Measurements from ENCODE around the gene GORASP1. TPM values are rescaled to one million over a fixed set of nuclear protein-coding genes. Genes with fewer than 3 reads are reported as not detected.

GORASP1 gene
- total RNA-seq, 2 donors from 2014 or later = 12.9 to 16.6 TPM

DNA sequence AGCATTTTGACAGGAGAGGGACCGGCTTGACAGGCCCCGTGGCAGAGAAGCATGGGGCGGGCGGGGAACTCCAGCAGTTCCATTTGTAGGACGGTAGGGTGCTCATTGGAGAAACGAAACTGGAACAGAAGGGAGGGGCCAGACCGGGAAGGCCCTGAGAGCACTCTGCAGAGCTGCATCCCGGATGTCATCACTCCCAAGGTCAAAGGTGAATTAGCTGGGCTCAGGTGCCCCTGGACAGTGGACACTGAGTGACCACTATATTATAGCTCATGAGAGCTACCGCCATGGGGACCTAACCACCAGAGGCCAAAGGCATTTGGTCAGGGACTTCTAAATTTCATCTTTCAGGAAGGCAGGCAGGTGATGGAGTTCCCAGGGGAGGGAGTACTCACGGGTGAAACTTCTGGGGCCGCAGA lies 38.7 kb upstream of the GORASP1 start:
- H3K4me3 Mint-ChIP-seq = peak overlapping the region; percentile 98
- no peaks in the 10 kb centered on the region for H3K27me3 Mint-ChIP-seq
- peaks cover 54 to 55% of the 10 kb centered on the region in 2 donors for H3K4me1 Mint-ChIP-seq (ENCODE audit: low read depth in 2 of 2)
- H3K36me3 Mint-ChIP-seq = peaks cover 11% of the 10 kb centered on the region
- DNase-seq (ENCODE audit: low spot score) (no peak), ATAC-seq (no peak)
- H3K9me3 Mint-ChIP-seq = no peaks in the 10 kb centered on the region
- H3K27ac Mint-ChIP-seq = peak overlapping the region; percentile 83 to 95

- no peaks in the 10 kb centered on the region for H3K9me3 Mint-ChIP-seq
- peaks cover 42 to 43% of the 10 kb centered on the region in 2 donors for H3K4me1 Mint-ChIP-seq (ENCODE audit: low read depth in 2 of 2)
- H3K27ac Mint-ChIP-seq = no peak overlapping the region
- peaks cover 11% of the 10 kb centered on the region for H3K36me3 Mint-ChIP-seq
- H3K27me3 Mint-ChIP-seq = no peaks in the 10 kb centered on the region
- no peak for DNase-seq (ENCODE audit: low spot score)
- no peak for ATAC-seq
- no peak overlapping the region for H3K4me3 Mint-ChIP-seq
Observed at GRCh38 chr3:39144748-39145380, 37.4 kb upstream of the GORASP1 start.

DNA sequence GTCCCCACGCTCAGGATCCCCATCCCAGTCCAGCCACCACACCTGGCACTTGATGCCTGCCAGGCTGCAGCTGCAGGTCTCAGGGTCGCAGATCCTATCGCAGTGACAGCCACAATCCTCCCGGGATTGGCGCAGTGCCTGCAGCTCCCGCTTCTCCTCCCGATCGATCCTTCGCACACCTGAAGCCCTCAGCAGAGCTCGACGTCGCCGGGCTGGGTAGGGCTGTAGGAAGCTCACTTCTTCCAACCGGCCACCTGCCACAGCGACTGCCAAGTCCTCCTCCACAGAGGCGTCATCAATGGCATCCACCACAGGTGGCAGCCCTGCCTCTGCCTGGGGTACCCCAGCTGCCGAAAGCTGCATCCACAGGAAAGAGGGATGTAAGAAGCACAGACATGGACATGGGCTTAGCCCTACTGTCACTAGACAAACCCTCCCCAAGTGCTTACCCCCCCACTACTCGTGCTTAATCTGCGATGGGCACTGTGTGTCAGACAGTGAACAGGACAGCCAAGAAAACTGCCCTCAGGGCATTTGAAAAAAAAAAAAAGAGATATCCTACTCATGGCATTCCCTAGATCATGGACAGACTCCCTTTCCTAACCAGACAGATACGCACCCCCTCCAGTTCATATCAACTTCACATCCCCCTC lies 36.8 kb upstream of the GORASP1 start:
- no peak overlapping the region for H3K4me3 Mint-ChIP-seq
- DNase-seq (ENCODE audit: low spot score) (no peak), ATAC-seq (no peak)
- peaks cover 36 to 39% of the 10 kb centered on the region in 2 donors for H3K4me1 Mint-ChIP-seq (ENCODE audit: low read depth in 2 of 2)
- peaks cover 11% of the 10 kb centered on the region for H3K36me3 Mint-ChIP-seq
- H3K27me3 Mint-ChIP-seq = no peaks in the 10 kb centered on the region
- H3K27ac Mint-ChIP-seq = no peak overlapping the region
- H3K9me3 Mint-ChIP-seq = no peaks in the 10 kb centered on the region

GRCh38 chr3:39143051-39143885 lies 35.8 kb upstream of the GORASP1 start:
- no peak overlapping the region for H3K4me3 Mint-ChIP-seq
- no peaks in the 10 kb centered on the region for H3K27me3 Mint-ChIP-seq
- peaks cover 26 to 30% of the 10 kb centered on the region in 2 donors for H3K4me1 Mint-ChIP-seq (ENCODE audit: low read depth in 2 of 2)
- H3K9me3 Mint-ChIP-seq = no peaks in the 10 kb centered on the region
- DNase-seq (ENCODE audit: low spot score) = no peak
- H3K36me3 Mint-ChIP-seq = peaks cover 11% of the 10 kb centered on the region
- no peak for ATAC-seq
- no peak overlapping the region for H3K27ac Mint-ChIP-seq

- no peak overlapping the region for H3K4me3 Mint-ChIP-seq
- H3K9me3 Mint-ChIP-seq = no peaks in the 10 kb centered on the region
- DNase-seq (ENCODE audit: low spot score) (no peak), ATAC-seq (no peak)
- no peaks in the 10 kb centered on the region for H3K27me3 Mint-ChIP-seq
- H3K27ac Mint-ChIP-seq = no peak overlapping the region
- H3K4me1 Mint-ChIP-seq (ENCODE audit: low read depth in 2 of 2) = peaks cover 14 to 18% of the 10 kb centered on the region in 2 donors
- peaks cover 9% of the 10 kb centered on the region for H3K36me3 Mint-ChIP-seq
Observed at GRCh38 chr3:39142067-39142466, 34.6 kb upstream of the GORASP1 start.

- Mint-ChIP-seq H3K36me3 (peaks cover 4% of the 10 kb centered on the region), H3K9me3 (no peaks in the 10 kb centered on the region), H3K27ac (no peak overlapping the region), H3K4me1 (ENCODE audit: low read depth in 2 of 2) (peaks cover 7 to 12% of the 10 kb centered on the region in 2 donors), H3K4me3 (no peak overlapping the region), H3K27me3 (no peaks in the 10 kb centered on the region)
- no peak for ATAC-seq
- peak; percentile 31 for DNase-seq (ENCODE audit: low spot score)
Observed at GRCh38 chr3:39141171-39141995, 34.0 kb upstream of the GORASP1 start.

GRCh38 chr3:39140341-39140971 lies 33.0 kb upstream of the GORASP1 start:
- Mint-ChIP-seq H3K27ac (no peak overlapping the region), H3K9me3 (no peaks in the 10 kb centered on the region), H3K4me3 (no peak overlapping the region), H3K36me3 (no peaks in the 10 kb centered on the region), H3K4me1 (ENCODE audit: low read depth in 2 of 2) (peaks cover 0 to 6% of the 10 kb centered on the region in 2 donors), H3K27me3 (no peaks in the 10 kb centered on the region)
- ATAC-seq = no peak
- DNase-seq (ENCODE audit: low spot score) = peak; percentile 44

DNA sequence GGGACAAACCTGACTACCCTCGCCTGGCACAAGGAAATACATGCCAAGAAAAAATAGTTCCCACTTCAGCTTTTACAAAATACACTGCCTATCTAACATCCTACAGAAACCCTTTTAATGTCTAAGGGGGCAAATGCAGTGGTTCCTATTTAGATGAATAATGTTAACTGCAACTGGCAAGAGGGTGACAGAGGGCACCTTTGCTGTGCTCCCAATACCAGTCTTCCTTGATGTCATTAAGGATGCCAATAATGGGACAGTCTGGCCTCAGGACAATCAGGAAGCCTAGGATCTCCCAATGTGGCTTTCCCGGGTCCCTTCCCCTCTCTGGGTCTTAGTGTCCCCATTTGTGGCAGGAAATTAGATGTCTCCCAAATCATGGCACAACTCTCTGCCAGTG lies 32.0 kb upstream of the GORASP1 start:
- H3K4me3 Mint-ChIP-seq = no peak overlapping the region
- H3K27ac Mint-ChIP-seq = no peak overlapping the region
- no peaks in the 10 kb centered on the region for H3K9me3 Mint-ChIP-seq
- H3K36me3 Mint-ChIP-seq = no peaks in the 10 kb centered on the region
- ATAC-seq (no peak), DNase-seq (ENCODE audit: low spot score) (no peak)
- H3K4me1 Mint-ChIP-seq (ENCODE audit: low read depth in 2 of 2) = peaks cover 0 to 3% of the 10 kb centered on the region in 2 donors
- no peaks in the 10 kb centered on the region for H3K27me3 Mint-ChIP-seq

DNA sequence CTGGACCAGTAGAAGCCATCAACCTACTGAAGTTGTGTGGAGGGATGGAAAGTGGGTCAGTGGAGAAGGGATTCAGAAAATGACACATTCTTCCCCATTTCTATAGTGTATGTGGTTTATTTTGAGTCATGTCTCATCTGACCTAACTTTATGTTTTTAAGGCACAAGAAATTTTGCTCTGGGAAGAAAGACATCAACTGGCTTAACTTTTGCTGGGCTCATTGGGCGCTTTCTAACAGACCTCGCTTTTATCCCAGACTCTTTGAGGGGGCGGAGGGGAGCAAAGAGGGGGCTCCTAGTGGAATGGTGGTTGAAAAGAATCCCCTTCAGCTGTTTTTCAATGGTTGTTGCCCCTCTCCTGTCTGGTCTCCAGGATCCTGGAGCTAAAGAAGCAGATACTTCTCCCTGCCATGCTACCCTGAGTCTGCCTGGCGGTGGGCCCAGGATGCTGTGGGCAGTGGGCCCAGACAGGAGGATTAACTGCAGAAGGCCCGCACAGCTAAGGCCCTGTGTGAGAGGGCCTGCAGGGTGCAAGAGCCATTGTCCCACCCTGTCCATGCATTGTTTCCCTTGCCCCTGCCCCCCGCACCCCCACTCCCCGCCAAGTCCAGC lies 31.5 kb upstream of the GORASP1 start:
- Mint-ChIP-seq H3K4me1 (ENCODE audit: low read depth in 2 of 2) (peaks cover 0 to 3% of the 10 kb centered on the region in 2 donors), H3K9me3 (no peaks in the 10 kb centered on the region), H3K27me3 (no peaks in the 10 kb centered on the region), H3K27ac (no peak overlapping the region), H3K4me3 (no peak overlapping the region), H3K36me3 (no peaks in the 10 kb centered on the region)
- DNase-seq (ENCODE audit: low spot score) (no peak), ATAC-seq (no peak)

DNA sequence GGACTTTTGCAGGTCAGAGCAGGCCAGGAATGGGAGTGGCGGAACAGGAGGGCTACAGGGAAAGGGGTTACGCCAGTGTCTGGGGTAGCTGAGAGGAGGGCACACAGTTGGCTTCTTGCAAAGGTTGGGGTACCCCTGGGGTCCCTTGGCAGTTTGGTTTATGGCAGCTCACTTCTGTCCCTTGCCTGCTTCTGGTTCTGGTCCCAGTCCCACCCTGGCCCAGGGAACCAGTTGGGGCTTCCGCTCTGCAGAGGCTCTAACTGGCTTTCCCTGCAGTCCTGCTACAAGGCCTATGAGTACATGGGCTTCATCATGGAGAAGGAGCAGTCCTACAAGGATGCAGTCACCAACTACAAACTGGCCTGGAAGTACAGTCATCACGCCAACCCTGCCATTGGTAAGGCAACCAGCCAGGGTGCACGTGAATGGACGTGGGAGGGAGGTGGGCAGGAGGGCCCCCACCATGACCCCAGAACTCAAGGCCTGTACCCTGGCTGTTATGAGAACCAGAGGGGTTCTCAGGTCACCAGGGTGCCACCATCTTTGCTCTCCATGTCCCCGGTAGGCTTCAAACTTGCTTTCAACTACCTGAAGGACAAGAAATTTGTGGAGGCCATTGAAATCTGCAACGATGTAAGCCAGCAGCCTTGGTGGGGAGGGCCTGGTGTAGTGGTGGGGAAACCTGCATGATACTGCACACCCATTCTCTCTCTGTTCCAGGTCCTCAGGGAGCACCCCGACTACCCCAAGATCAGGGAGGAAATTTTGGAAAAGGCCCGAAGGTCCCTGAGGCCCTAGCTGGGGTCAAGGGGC lies 30.8 kb upstream of the GORASP1 start:
- ATAC-seq (no peak), DNase-seq (ENCODE audit: low spot score) (peak; percentile 61)
- H3K4me1 Mint-ChIP-seq (ENCODE audit: low read depth in 2 of 2) = peaks cover 0 to 5% of the 10 kb centered on the region in 2 donors
- no peak overlapping the region for H3K27ac Mint-ChIP-seq
- no peaks in the 10 kb centered on the region for H3K9me3 Mint-ChIP-seq
- H3K4me3 Mint-ChIP-seq = no peak overlapping the region
- no peaks in the 10 kb centered on the region for H3K27me3 Mint-ChIP-seq
- H3K36me3 Mint-ChIP-seq = no peaks in the 10 kb centered on the region

GRCh38 chr3:39137435-39137936 lies 30.1 kb upstream of the GORASP1 start:
- H3K4me1 Mint-ChIP-seq (ENCODE audit: low read depth in 2 of 2) = peaks cover 0 to 5% of the 10 kb centered on the region in 2 donors
- H3K4me3 Mint-ChIP-seq = no peak overlapping the region
- no peaks in the 10 kb centered on the region for H3K27me3 Mint-ChIP-seq
- H3K9me3 Mint-ChIP-seq = no peaks in the 10 kb centered on the region
- DNase-seq (ENCODE audit: low spot score) (peak; percentile 38), ATAC-seq (no peak)
- no peak overlapping the region for H3K27ac Mint-ChIP-seq
- no peaks in the 10 kb centered on the region for H3K36me3 Mint-ChIP-seq
